PC-3 (cell line): ENCODE results near the gene KAZN. TPM values are rescaled to one million over a fixed set of nuclear protein-coding genes. Genes with fewer than 3 reads are reported as not detected.

Source experiments
- ATAC-seq: fragments of 200-7000 bp; cut with Tn5 transposase; 2 replicates; pipeline ENCODE4 v1.9.1; 2020; ENCODE audit warnings: mild to moderate bottlenecking, moderate library complexity
- BruUV-seq: library from RNA; stranded (reverse); fragments of 400-500 nt; replicated peaks from 2 replicates; lab custom pipeline; 2021; lab: Mats Ljungman, UMichigan
- CTCF ChIA-PET: fragments of 300-600 bp; sonication (Branson Sonifier 250); formaldehyde crosslinking; loops from one replicate; lab custom pipeline; 2022; ENCODE audit warnings: antibody characterized with exemption; lab: Charles Lee
- POLR2A ChIA-PET: fragments of 300-600 bp; sonication (Branson Sonifier 250); formaldehyde crosslinking; loops from one replicate; lab custom pipeline; 2022; ENCODE audit warnings: antibody characterized with exemption; ENCODE audit not compliant: unreplicated experiment; lab: Charles Lee
- DNase-seq: peaks from one replicate; pipeline ENCODE4 v3.0.0-alpha.2; 2015
- H2AFZ ChIP-seq: fragments of 300-600 bp; sonication (generic); 2 replicates; pipeline ENCODE4 v1.6.0; 2016; ENCODE audit warnings: antibody characterized with exemption, low read length
- H3F3A ChIP-seq: fragments of 300-600 bp; sonication (generic); one replicate; pipeline ENCODE4 v1.6.0; 2017; ENCODE audit warnings: antibody characterized with exemption, low read length, control low read depth, mild to moderate bottlenecking; ENCODE audit not compliant: unreplicated experiment
- H3K27ac ChIP-seq: fragments of 300-600 bp; sonication (generic); 2 replicates; pipeline ENCODE4 v1.5.1; 2016; ENCODE audit warnings: mild to moderate bottlenecking, low read length
- H3K27me3 ChIP-seq: fragments of 300-600 bp; sonication (generic); 2 replicates; pipeline ENCODE4 v1.6.1; 2016; ENCODE audit warnings: low read length, mixed read lengths
- H3K36me3 ChIP-seq: fragments of 300-600 bp; sonication (generic); 2 replicates; pipeline ENCODE4 v1.6.1; 2016; ENCODE audit warnings: low read depth, mixed run types, low read length, mixed read lengths
- H3K4me1 ChIP-seq: fragments of 300-600 bp; sonication (generic); 2 replicates; pipeline ENCODE4 v1.5.1; 2016; ENCODE audit warnings: low read length; ENCODE audit not compliant: insufficient read depth
- H3K4me2 ChIP-seq: fragments of 300-600 bp; sonication (generic); 2 replicates; pipeline ENCODE4 v1.6.0; 2016; ENCODE audit warnings: low read length
- H3K4me3 ChIP-seq: fragments of 300-600 bp; sonication (generic); 2 replicates; pipeline ENCODE4 v1.5.1; 2016; ENCODE audit warnings: mild to moderate bottlenecking, low read length, mixed read lengths
- H3K79me2 ChIP-seq: fragments of 300-600 bp; sonication (generic); 2 replicates; pipeline ENCODE4 v1.6.1; 2017; ENCODE audit warnings: low read length, mixed read lengths
- H3K9ac ChIP-seq: fragments of 300-600 bp; sonication (generic); 2 replicates; pipeline ENCODE4 v1.6.0; 2016; ENCODE audit warnings: mild to moderate bottlenecking, low read length
- H3K9me2 ChIP-seq: fragments of 300-600 bp; sonication (generic); replicated peaks from 2 replicates; pipeline ENCODE4 v1.6.1; 2016; ENCODE audit warnings: mixed run types, low read length, mixed read lengths
- H3K9me3 ChIP-seq: fragments of 300-600 bp; sonication (generic); 2 replicates; pipeline ENCODE4 v1.6.1; 2016; ENCODE audit warnings: low read length, mixed read lengths
- H4K20me1 ChIP-seq: fragments of 300-600 bp; sonication (generic); 2 replicates; pipeline ENCODE4 v1.6.1; 2016; ENCODE audit warnings: low read length, mixed read lengths
- EZH2 ChIP-seq: fragments of 300-600 bp; sonication (generic); IDR thresholded peaks from one replicate; pipeline ENCODE4 v1.6.1; 2017; ENCODE audit warnings: antibody characterized with exemption, mild to moderate bottlenecking, low read length; ENCODE audit not compliant: unreplicated experiment
- EZH2phosphoT487 ChIP-seq: fragments of 300-600 bp; sonication (generic); IDR thresholded peaks from 2 replicates; pipeline ENCODE4 v1.6.1; 2018; ENCODE audit warnings: mild to moderate bottlenecking, antibody characterized with exemption, low read length, borderline replicate concordance
- intact Hi-C: fragments of 100-400 bp; cut with micrococcal nuclease; formaldehyde crosslinking; loops from 2 replicates; pipeline ENCODE4 v1.9.0; 2023
- total RNA-seq: library from RNA; depleted of rRNA; stranded (reverse); fragments of >200 nt; gene quantifications from 2 replicates; pipeline ENCODE4 v1.2.3, GENCODE V29; 2014
- TF ChIP-seq, protein P1 (sequence below): fragments of 300-600 bp; sonication (generic); conservative IDR thresholded peaks from 2 replicates; pipeline ENCODE4 v1.5.1; 2017; ENCODE audit warnings: antibody characterized with exemption, low read depth, mild to moderate bottlenecking, low read length

KAZN gene
- total RNA-seq, 1 experiment from 2014 or later = 2.0 TPM

DNA sequence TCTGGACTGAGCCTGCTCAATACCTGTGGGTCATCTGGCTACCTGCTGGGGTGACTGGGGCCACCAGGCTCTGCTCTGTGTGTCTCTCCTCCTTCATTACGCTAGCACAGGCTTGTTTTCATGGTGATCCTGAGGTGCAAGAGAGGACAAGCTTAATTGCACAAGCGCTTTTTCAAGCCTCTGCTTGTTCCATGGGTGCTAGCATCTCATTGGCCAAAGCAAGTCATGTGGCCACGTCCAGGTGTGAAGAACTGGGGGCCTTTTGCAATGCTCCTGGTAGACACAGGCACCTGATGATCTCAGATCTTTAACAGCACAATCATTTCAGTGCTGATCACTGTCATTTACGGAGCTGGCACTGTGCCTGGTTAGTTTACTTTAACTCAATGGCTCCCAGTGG lies 114.6 kb downstream of the KAZN start:
- Histone ChIP-seq H3K4me2 (no peak overlapping the region), H3K27me3 (no peaks in the 10 kb centered on the region), H2AFZ (no peak overlapping the region), H3F3A (no peaks in the 10 kb centered on the region), H3K9me3 (0 out of 2 replicates have a peak, but pooled peaks cover 2% of the 10 kb centered on the region), H3K9me2 (no peaks in the 10 kb centered on the region), H3K9ac (no peak overlapping the region), H3K4me1 (no peaks in the 10 kb centered on the region), H3K4me3 (no peak overlapping the region), H3K27ac (no peak overlapping the region), H4K20me1 (no peaks in the 10 kb centered on the region), H3K79me2 (no peaks in the 10 kb centered on the region), H3K36me3 (no peaks in the 10 kb centered on the region)
- TF ChIP-seq EZH2 (no peak), EZH2phosphoT487 (no peak)
- TF ChIP-seq, protein P1, sequence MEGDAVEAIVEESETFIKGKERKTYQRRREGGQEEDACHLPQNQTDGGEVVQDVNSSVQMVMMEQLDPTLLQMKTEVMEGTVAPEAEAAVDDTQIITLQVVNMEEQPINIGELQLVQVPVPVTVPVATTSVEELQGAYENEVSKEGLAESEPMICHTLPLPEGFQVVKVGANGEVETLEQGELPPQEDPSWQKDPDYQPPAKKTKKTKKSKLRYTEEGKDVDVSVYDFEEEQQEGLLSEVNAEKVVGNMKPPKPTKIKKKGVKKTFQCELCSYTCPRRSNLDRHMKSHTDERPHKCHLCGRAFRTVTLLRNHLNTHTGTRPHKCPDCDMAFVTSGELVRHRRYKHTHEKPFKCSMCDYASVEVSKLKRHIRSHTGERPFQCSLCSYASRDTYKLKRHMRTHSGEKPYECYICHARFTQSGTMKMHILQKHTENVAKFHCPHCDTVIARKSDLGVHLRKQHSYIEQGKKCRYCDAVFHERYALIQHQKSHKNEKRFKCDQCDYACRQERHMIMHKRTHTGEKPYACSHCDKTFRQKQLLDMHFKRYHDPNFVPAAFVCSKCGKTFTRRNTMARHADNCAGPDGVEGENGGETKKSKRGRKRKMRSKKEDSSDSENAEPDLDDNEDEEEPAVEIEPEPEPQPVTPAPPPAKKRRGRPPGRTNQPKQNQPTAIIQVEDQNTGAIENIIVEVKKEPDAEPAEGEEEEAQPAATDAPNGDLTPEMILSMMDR = no peak
- ChIA-PET CTCF (no interaction called here), POLR2A (no interaction called here)
- DNase-seq = no peak
- ATAC-seq = no peak
- intact Hi-C loops = no loop called here
- no TSS peak for BruUV-seq

GRCh38 chr1:14715266-14715665 lies 116.8 kb downstream of the KAZN start:
- intact Hi-C loops = no loop called here
- DNase-seq (no peak), ATAC-seq (no peak)
- CTCF ChIA-PET = no interaction called here
- no peak for TF ChIP-seq EZH2
- no peak for TF ChIP-seq EZH2phosphoT487
- TF ChIP-seq, protein P1 = no peak
- no TSS peak for BruUV-seq
- H3K9ac ChIP-seq = no peak overlapping the region
- no peaks in the 10 kb centered on the region for H3K36me3 ChIP-seq
- H3K27me3 ChIP-seq = no peaks in the 10 kb centered on the region
- H3K4me3 ChIP-seq = no peak overlapping the region
- POLR2A ChIA-PET = no interaction called here
- no peaks in the 10 kb centered on the region for H3F3A ChIP-seq
- H3K79me2 ChIP-seq = no peaks in the 10 kb centered on the region
- H3K4me2 ChIP-seq = no peak overlapping the region
- no peaks in the 10 kb centered on the region for H3K4me1 ChIP-seq
- no peaks in the 10 kb centered on the region for H3K9me3 ChIP-seq
- no peaks in the 10 kb centered on the region for H3K9me2 ChIP-seq
- H3K27ac ChIP-seq = no peak overlapping the region
- H2AFZ ChIP-seq = no peak overlapping the region
- no peaks in the 10 kb centered on the region for H4K20me1 ChIP-seq

GRCh38 chr1:14715802-14716201 lies 117.3 kb downstream of the KAZN start:
- TF ChIP-seq EZH2phosphoT487 (no peak), EZH2 (no peak)
- TF ChIP-seq, protein P1 = no peak
- Histone ChIP-seq H2AFZ (no peak overlapping the region), H3K4me2 (no peak overlapping the region), H3K27ac (no peak overlapping the region), H3K9ac (no peak overlapping the region), H3K4me3 (no peak overlapping the region), H3K4me1 (no peaks in the 10 kb centered on the region), H3K9me3 (no peaks in the 10 kb centered on the region), H4K20me1 (no peaks in the 10 kb centered on the region), H3K79me2 (no peaks in the 10 kb centered on the region), H3K9me2 (no peaks in the 10 kb centered on the region), H3K36me3 (no peaks in the 10 kb centered on the region), H3F3A (no peaks in the 10 kb centered on the region), H3K27me3 (no peaks in the 10 kb centered on the region)
- intact Hi-C loops = no loop called here
- no TSS peak for BruUV-seq
- no peak for ATAC-seq
- ChIA-PET POLR2A (no interaction called here), CTCF (no interaction called here)
- DNase-seq = no peak
